K562 (cell line): ENCODE data around the gene ELP5. TPM values are rescaled to one million over a fixed set of nuclear protein-coding genes. Genes with fewer than 3 reads are reported as not detected.

ENCODE experiments used
- CEBPG ChIP-seq, 3 experiments: fragments of 200-800 bp in 1 of 3; sonication (Bioruptor generic) in 1 of 3; sonication (generic) in 1 of 3; formaldehyde crosslinking in 1 of 3; IDR thresholded peaks in 2 of 3; conservative IDR thresholded peaks in 1 of 3; 2 replicates each; pipeline versions ENCODE4 v1.6.1 to v1.8.0; 2016 to 2022; ENCODE audit warnings: missing compliant biosample characterization in 2 of 3, missing genetic modification characterization in 2 of 3, mild to moderate bottlenecking in 1 of 3, missing genetic modification reagents in 1 of 3
- ESRRA ChIP-seq: fragments of 450-650 bp; IDR thresholded peaks from 2 replicates; pipeline ENCODE4 v1.6.1; 2014; ENCODE audit warnings: low read depth, mild to moderate bottlenecking, moderate library complexity, borderline replicate concordance
- GTF3C2 ChIP-seq: IDR thresholded peaks from 3 replicates; pipeline ENCODE4 v1.6.1; 2011; ENCODE audit warnings: borderline replicate concordance, mild to moderate bottlenecking, moderate library complexity; ENCODE audit not compliant: insufficient read length; ENCODE audit errors: extremely low read depth
- HDGF ChIP-seq: fragments of 450-650 bp; IDR thresholded peaks from 2 replicates; pipeline ENCODE4 v1.6.1; 2016
- MXD1 ChIP-seq: fragments of 250-450 bp; sonication (Bioruptor Pico); IDR thresholded peaks from 2 replicates; pipeline ENCODE4 v1.8.0; 2021; ENCODE audit warnings: borderline replicate concordance, mild to moderate bottlenecking, moderate library complexity; ENCODE audit not compliant: poor library complexity, severe bottlenecking
- NEUROD1 ChIP-seq: fragments of 150-350 bp; IDR thresholded peaks from 2 replicates; pipeline ENCODE4 v1.6.1; 2014; ENCODE audit warnings: borderline replicate concordance, low read length, low read depth; ENCODE audit not compliant: partially characterized antibody
- NRF1 ChIP-seq, 2 experiments: fragments of 450-650 bp; IDR thresholded peaks in 1 of 2; conservative IDR thresholded peaks in 1 of 2; 2 replicates each; pipeline ENCODE4 v1.6.1; 2014; ENCODE audit warnings: mild to moderate bottlenecking in 2 of 2
- PHB2 ChIP-seq: fragments of 450-650 bp; IDR thresholded peaks from 2 replicates; pipeline ENCODE4 v1.6.1; 2017; ENCODE audit warnings: low read depth
- PHF8 ChIP-seq: fragments of 200-600 bp; sonication (generic); IDR thresholded peaks from 2 replicates; pipeline ENCODE4 v1.6.1; 2012; ENCODE audit warnings: mixed run types, mild to moderate bottlenecking, inconsistent platforms, low read length, moderate library complexity, borderline replicate concordance
- TCF15 ChIP-seq: fragments of 250-450 bp; sonication (Bioruptor Pico); IDR thresholded peaks from 2 replicates; pipeline ENCODE4 v1.8.0; 2022; ENCODE audit warnings: moderate library complexity, mild to moderate bottlenecking, inconsistent platforms
- TCF3 ChIP-seq: sonication (generic); formaldehyde crosslinking; IDR thresholded peaks from 2 replicates; pipeline ENCODE4 v1.4.0; 2020; ENCODE audit warnings: mild to moderate bottlenecking, missing genetic modification reagents
- THRA ChIP-seq: fragments of 450-650 bp; IDR thresholded peaks from 2 replicates; pipeline ENCODE4 v1.6.1; 2017; ENCODE audit warnings: mild to moderate bottlenecking, moderate library complexity
- TRIM25 ChIP-seq: fragments of 450-650 bp; IDR thresholded peaks from 2 replicates; pipeline ENCODE4 v1.7.0; 2016; ENCODE audit warnings: borderline replicate concordance
- TSHZ1 ChIP-seq: fragments of 250-450 bp; sonication (Bioruptor Pico); IDR thresholded peaks from 2 replicates; pipeline ENCODE4 v1.4.0; 2020; ENCODE audit warnings: mild to moderate bottlenecking, moderate library complexity
- ZNF589 ChIP-seq: fragments of 200-800 bp; sonication (Bioruptor generic); IDR thresholded peaks from 2 replicates; pipeline ENCODE4 v1.6.1; 2016; ENCODE audit warnings: low read depth, missing genetic modification characterization, missing compliant biosample characterization
- polyA plus RNA-seq, 8 experiments: library from polyadenylated mRNA; depleted of rRNA in 4 of 8; stranded (reverse) in 5 of 8; unstranded in 3 of 8; fragments of >200 nt; fragmentation: Nextera tagmentation in 2 of 8; fragmentation: Illumina TruSeq in 1 of 8; extraction: Ambion mirVana in 2 of 8; extraction: Trizol in 1 of 8; gene quantifications; 2 replicates each; pipeline versions ENCODE4 v1.2.1 to v1.2.3, GENCODE V29; 2011 to 2014; ENCODE audit warnings: inconsistent platforms in 1 of 8, missing spikeins in 1 of 8
- total RNA-seq, 7 experiments: library from RNA; depleted of rRNA in 6 of 7; stranded (reverse); fragments of >200 nt in 6 of 7; fragmentation: Illumina TruSeq in 2 of 7; extraction: Trizol in 2 of 7; gene quantifications; 2 replicates each; pipeline versions ENCODE4 v1.2.1 to v1.2.3, GENCODE V29; 2011 to 2021; ENCODE audit warnings: low replicate concordance in 1 of 7

Gene ELP5
- total and polyA plus RNA-seq, 9 of the 15 experiments (the other 6 are each of a cell fraction or from before 2014, with no cell fraction given): 25.7 to 77.9 (median 52.9) TPM

- TF ChIP-seq THRA: no peak
- TF ChIP-seq TRIM25: no peak
- peak; percentile 30; the same call in 1 of the 2 replicates for TF ChIP-seq ESRRA
- no peak for TF ChIP-seq TSHZ1
- TF ChIP-seq NEUROD1: no peak
- TF ChIP-seq NRF1 (conservative IDR thresholded peaks at IDR 0.05 in 1 of 2, IDR thresholded peaks at IDR 0.05 in 1 of 2): peak in 1 of 2 experiments; percentile 35; a peak in 1 of 4 replicates
- TF ChIP-seq HDGF: no peak
- TF ChIP-seq TCF3: no peak
- no peak for TF ChIP-seq CEBPG (CRISPR knock-in tag; IDR thresholded peaks at IDR 0.05)
- TF ChIP-seq CEBPG (tag; conservative IDR thresholded peaks at IDR 0.05 in 1 of 2, IDR thresholded peaks at IDR 0.05 in 1 of 2): no peak
- TF ChIP-seq TCF15 (CRISPR knock-in tag): no peak
- TF ChIP-seq GTF3C2: no peak
- TF ChIP-seq PHF8: 0 out of 2 replicates have a peak, but pooled peaks have one; percentile 17
- no peak for TF ChIP-seq ZNF589 (CRISPR knock-in tag)
- no peak for TF ChIP-seq MXD1 (CRISPR knock-in tag)
- no peak for TF ChIP-seq PHB2
Measured at GRCh38 chr17:7280519-7281073, 28.6 kb downstream of the ELP5 start (continued).
